ENCODE data around the gene ST6GAL1.
A peak's percentile ranks its signal among the peaks of the same experiment; 100 is the strongest.
"Not testable (repeated sequence)": the region's sequence is repeated elsewhere in the genome, so short reads cannot be mapped to it uniquely, and the experiment has no call there.

Gene ST6GAL1

DNA sequence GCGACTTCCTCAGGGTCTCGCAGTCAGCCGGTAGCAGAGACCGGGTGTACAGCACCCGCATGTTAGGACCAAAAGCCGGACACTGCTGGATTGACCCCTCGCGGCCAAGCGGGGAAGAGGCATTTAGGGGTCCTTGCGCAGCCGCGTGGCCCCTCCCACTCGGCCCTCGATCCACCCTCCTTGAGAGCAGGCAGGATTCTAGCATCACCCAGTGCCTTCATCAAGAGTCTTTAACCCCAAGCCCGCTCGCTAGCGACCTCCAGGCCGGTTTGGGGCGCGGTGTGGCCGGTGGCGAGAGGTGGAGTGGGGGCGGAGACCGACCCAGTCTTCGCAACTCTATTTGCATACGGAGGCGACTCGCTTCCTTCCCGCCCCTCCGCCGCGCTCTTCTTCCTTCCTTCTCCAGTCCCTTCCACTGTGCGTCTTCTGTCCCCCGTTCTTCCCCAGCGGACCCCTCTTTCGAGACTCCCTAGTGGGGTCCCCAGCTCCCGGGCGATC, at the start of gene ST6GAL1:
Gene ST6GAL1 (plus strand): TSS at position 384 of the 498 bp plus-strand sequence. CDS start 112,178 bp downstream, outside the sequence.
- DNase-seq (ENCODE audit: low read depth) = peak; percentile 61

GRCh38 chr3:186882150-186882524, 48.2 kb upstream of the ST6GAL1 start:
- no peak for DNase-seq (ENCODE audit: low read depth)

- DNase-seq (ENCODE audit: low read depth) = peak; percentile 3
Observed at GRCh38 chr3:186882881-186883685, 47.2 kb upstream of the ST6GAL1 start.

- no peak for DNase-seq (ENCODE audit: low read depth)
Observed at GRCh38 chr3:186883686-186884058, 46.7 kb upstream of the ST6GAL1 start.

DNA sequence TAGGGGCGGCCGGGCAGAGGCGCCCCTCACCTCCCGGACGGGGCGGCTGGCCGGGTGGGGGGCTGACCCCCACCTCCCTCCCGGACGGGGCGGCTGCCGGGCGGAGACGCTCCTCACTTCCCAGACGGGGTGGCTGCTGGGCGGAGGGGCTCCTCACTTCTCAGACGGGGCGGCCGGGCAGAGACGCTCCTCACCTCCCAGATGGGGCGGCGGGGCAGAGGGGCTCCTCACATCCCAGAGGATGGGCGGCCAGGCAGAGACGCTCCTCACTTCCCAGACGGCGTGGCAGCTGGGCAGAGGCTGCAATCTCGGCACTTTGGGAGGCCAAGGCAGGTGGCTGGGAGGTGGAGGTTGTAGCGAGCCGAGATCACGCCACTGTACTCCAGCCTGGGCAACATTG, 45.5 kb upstream of the ST6GAL1 start:
- not testable (repeated sequence) for DNase-seq (ENCODE audit: low read depth)

DNA sequence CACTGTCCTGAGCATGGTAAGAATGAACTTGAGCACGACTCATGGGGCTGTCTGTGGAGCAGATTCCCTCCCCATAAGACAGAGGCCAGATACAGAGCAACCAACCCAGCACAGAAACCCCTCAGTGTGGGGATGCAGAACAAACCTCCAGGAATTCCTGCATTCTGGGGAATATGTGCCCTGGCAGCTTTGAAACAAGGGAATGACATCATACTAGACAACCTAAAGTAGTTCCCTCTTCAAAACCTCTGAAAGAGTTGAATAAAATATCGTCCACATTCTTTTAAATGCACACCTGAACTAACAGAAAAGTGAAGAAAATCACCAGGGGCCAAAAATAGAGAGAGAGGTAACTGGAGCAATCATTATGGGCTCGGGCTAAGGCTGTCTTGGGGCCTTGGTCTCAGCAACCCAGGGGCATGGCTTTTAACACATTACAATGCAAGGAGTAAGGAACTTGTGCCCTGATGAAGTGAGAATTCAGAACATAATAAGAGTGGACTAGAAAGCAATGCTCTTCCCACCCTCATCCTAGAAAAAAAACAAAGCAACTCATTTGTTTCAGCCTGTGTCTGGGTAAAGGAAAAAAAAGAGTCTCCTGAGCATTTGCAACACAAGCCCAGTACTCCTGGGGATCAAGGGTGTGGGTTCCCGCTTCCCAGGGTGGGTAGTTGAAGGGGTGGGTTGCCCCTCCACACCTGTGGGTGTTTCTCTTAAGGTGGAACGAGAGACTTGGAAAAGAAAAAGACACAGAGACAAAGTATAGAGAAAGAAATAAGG, 43.9 kb upstream of the ST6GAL1 start:
- DNase-seq (ENCODE audit: low read depth) = no peak

- DNase-seq (ENCODE audit: low read depth) = not testable (repeated sequence)
Observed at GRCh38 chr3:186887507-186887938, 42.8 kb upstream of the ST6GAL1 start.

DNA sequence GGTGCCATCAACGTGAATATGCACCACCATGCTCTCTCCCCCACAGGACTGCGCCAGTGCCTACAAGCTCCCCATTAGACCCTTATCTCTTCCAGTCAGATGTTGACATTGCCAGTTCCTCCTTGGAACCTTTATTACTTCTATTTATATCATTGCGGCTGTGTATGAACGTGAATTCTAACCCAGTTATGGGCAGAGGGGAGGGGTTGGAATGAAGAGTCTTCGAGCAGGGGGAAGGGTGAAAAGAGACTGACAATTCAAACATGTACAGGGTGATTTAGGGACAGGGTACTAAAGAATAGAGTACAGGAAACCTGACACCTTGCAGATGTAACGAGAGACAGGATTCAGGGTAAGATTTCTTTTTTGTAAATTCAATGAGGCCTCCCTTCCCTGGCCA, 41.8 kb upstream of the ST6GAL1 start:
- DNase-seq (ENCODE audit: low read depth) = no peak

GRCh38 chr3:186889698-186890097, 40.6 kb upstream of the ST6GAL1 start:
- not testable (repeated sequence) for DNase-seq (ENCODE audit: low read depth)

- DNase-seq (ENCODE audit: low read depth) = no peak
Observed at GRCh38 chr3:186890911-186891310, 39.4 kb upstream of the ST6GAL1 start.

- not testable (repeated sequence) for DNase-seq (ENCODE audit: low read depth)
Observed at GRCh38 chr3:186893071-186893470, 37.3 kb upstream of the ST6GAL1 start.

GRCh38 chr3:186895406-186895805, 34.9 kb upstream of the ST6GAL1 start:
- no peak for DNase-seq (ENCODE audit: low read depth)

DNA sequence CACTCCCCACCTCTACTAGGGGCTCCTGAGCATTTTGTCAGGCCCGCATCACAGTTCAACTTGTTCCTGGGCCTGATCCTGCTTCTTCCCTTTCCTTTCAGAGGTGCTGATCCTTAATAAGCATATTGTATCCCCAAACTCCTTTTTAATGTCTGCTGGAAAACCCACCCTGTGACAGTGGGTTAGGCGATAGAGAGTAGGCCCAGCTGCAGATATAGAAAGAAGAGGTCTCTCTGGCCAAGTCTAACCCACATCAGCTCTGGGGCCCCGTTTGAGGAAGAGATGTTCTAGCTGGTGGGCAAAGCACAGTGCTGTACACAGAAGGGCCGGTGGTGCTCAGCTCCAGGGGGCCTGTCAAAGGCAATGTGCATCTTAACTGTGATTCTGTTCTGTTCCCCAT, 34.3 kb upstream of the ST6GAL1 start:
- DNase-seq (ENCODE audit: low read depth) = no peak

DNA sequence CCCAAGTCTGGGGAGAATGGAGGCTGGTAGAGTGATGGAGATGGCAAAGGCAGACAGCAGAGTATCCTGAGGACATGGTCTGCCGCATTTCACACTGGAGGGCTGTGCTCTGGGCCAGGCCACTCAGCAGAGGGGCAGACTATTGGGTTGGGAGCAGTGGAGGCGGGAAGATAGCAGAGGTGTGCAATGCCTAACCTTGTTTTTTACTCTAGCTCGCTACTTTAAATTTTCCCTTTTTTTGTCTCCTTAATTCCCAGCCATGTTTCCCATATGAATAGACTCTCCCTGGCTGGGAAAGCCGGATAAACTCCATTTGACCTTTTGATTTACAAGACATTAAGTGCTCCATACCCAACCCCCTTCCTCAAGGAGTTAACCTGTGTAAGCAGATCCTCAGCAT, 33.5 kb upstream of the ST6GAL1 start:
- no peak for DNase-seq (ENCODE audit: low read depth)

DNA sequence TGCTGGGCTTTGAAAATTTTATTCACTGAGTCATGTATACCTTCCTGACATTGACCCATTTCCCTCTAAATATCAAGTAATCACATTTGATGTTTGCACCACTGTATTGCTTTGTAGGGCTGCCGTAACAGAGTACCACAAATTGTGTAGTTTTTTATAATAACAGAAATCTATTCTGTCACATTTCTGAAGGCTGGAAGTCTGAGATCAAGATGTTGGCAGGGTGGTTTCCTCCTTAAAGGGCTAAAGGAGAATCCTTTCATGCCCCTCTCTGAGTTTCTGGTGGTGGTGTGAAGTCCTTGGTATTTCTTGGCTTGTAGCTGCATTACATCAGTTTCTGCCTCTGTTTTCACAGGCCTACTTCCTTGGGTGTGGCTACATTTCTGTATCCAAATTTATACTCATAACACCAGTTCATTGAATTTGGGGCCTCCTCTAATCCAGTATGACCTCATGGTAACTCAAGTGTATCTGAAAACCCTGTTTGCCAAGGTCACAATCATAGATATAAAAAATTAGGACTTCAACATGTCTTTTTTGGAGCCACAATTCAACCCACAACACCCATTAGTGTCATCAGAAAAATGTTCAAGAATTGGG, 29.1 kb upstream of the ST6GAL1 start:
- no peak for DNase-seq (ENCODE audit: low read depth)

- DNase-seq (ENCODE audit: low read depth) = no peak
Observed at GRCh38 chr3:186902154-186902553, 28.2 kb upstream of the ST6GAL1 start.

DNA sequence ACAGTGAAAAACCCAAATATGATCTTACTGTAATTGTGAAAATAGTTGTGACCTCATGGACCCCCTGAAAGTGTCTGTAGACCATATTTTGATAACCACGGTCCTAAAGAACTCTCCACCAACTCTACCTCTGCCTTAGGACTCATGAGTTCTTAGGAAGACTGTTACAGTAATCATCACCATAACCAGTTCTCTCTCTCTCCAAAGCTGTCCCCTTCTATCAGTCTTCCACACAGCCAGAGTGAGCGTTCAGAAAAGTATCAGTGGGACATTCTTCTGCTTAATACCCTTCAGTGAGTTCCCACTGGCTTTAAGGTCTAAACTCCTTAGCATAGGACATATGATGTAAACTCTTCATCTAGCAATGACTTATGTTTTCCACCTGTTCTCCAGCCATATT, 27.6 kb upstream of the ST6GAL1 start:
- DNase-seq (ENCODE audit: low read depth) = no peak

GRCh38 chr3:186903676-186904075, 26.6 kb upstream of the ST6GAL1 start:
- DNase-seq (ENCODE audit: low read depth) = not testable (repeated sequence)

- DNase-seq (ENCODE audit: low read depth) = not testable (repeated sequence)
Observed at GRCh38 chr3:186907075-186907474, 23.3 kb upstream of the ST6GAL1 start.

DNA sequence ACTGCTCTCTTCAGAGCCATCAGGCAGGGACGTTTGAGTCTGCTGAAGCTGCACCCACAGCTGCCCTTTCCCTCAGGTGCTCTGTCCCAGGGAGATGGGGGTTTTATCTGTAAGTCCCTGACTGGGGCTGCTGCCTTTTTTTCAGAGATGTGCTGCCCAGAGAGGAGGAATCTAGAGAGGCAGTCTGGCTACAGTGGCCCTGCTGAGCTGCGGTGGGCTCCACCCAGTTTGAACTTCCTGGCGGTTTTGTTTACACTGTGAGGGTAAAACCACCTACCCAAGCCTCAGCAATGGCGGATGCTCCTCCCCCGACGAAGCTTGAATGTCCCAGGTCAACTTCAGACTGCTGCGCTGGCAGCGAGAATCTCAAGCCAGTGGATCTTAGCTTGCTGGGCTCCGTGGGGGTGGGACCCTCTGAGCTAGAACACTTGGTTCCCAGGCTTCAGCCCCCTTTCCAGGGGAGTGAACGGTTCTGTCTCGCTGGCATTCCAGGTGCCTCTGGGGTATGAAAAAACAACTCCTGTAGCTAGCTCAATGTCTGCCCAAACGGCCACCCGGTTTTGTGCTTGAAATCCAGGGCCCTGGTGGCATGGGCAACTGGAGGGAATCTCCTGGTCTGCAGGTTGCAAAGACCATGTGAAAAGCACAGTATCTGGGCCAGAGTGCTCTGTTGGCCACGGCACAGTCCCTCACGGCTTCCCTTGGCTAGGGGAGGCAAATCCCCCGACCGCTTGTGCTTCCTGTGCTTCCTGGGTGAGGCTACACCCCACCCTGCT, 21.1 kb upstream of the ST6GAL1 start:
- DNase-seq (ENCODE audit: low read depth) = peak; percentile 64

Data from activated gamma-delta T cell treated with anti-CD3 and anti-CD28 coated beads, Interleukin-2, amount 50 U/mL, for 16 hours (primary cell).